NK-92 (cell line): ENCODE data around the gene CLN5.
"Not testable (repeated sequence)": the region's sequence is repeated elsewhere in the genome, so short reads cannot be mapped to it uniquely, and the experiment has no call there.

Source experiments
- DNase-seq: peaks from one replicate; lab custom pipeline; 2025; ENCODE audit not compliant: unreplicated experiment; lab: John Stamatoyannopoulos, UW

Gene CLN5

DNA sequence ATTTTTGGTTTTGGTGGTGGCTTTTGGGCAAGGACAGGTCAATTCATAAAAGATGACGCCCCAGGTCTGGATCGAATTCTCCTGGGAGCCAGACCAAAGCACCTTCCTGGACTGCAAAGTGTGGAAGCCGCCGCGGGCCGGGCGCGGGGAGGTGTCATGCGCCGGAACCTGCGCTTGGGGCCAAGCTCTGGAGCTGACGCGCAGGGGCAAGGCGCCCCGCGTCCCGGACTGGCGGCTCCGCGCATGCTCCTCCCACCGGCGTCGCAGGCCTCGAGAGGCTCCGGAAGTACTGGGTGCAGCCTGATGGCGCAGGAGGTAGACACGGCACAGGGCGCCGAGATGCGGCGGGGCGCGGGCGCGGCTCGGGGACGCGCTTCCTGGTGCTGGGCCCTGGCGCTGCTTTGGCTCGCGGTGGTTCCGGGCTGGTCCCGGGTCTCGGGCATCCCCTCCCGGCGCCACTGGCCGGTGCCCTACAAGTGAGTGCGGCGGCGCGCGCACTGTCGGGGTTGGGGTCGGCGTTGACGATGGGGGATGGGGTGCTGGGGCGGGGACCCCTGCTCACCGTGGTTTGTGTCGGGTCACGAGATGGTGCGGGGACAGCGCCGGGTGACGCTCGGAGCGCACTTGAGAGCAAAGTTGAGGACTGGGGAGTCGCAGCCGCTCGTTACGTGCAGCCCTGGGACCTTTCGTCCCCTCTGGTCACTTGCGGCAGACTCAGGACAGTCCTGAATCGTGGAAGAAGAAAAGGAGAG is at the start of gene CLN5:
CLN5 (plus strand) TSS at position 286 of the 752 bp plus-strand sequence; CDS start at position 304, 18 bp downstream.
- peak; percentile 57 for DNase-seq

DNA sequence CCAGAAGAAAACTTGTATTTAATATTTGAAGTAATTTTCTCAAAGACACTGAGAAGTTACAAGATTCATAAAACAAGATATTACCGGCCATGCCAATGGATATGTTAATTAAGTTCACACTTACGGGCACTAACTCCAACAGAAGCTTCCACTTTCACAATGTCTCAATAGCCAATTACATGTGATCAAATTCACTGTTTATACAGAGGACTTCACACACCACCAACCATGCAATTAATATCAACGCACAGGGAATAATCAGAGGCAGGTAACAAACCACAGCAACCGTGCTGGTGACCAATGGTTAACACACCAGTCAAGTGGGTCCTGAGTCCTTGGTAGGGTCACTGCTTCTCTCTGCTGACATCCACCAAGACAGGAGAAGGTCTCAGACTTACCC is 49.5 kb upstream of the CLN5 start:
- DNase-seq = no peak

DNA sequence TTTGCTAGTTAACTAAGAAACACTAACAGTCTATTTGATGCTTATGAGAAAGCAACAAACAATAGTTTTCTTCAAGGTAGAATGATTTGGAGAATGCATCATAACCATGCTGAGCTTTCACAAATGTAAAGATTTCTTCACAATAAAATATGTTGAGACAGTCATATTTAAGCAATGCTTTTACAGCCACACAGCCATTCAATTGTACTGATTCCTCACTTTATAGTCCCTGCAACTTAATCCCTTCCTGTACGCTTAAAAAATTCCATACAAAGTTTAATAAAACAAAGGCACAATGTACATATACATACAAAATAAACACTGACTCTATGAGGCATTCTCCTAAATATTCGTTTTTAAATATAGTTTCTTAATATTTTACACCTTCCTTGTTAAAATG is 48.2 kb upstream of the CLN5 start:
- DNase-seq = no peak

DNA sequence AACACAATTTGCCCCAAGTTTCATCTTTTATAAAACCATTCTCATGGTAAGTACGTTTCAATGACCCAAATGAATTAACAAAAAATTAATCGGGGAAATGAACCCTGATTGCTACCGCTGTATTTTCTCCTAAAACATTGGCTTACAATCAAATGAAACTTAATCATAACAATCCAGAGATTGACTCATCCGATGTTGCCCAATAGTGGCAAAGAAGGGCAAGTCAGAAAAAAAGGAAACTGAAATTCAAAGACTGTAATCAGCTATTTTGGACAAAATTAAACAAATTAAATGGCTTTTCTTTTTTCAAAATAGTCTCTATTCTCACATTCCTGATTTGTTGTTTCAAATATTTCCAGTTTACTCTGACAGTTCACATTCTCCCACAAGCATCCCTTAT is 47.4 kb upstream of the CLN5 start:
- DNase-seq = no peak

GRCh38 chr13:76948149-76948548 is 43.7 kb upstream of the CLN5 start, which contains the start of gene ACOD1:
TSS of gene ACOD1 (plus strand) at chr13:76948511. CDS start at chr13:76948559, 48 bp downstream.
- no peak for DNase-seq

- DNase-seq = no peak
These were observed 41.8 kb upstream of the CLN5 start for GRCh38 chr13:76950101-76950500.

GRCh38 chr13:76953968-76954367 is 37.9 kb upstream of the CLN5 start:
- no peak for DNase-seq

- DNase-seq = no peak
These were observed 37.3 kb upstream of the CLN5 start for GRCh38 chr13:76954538-76954937.

DNA sequence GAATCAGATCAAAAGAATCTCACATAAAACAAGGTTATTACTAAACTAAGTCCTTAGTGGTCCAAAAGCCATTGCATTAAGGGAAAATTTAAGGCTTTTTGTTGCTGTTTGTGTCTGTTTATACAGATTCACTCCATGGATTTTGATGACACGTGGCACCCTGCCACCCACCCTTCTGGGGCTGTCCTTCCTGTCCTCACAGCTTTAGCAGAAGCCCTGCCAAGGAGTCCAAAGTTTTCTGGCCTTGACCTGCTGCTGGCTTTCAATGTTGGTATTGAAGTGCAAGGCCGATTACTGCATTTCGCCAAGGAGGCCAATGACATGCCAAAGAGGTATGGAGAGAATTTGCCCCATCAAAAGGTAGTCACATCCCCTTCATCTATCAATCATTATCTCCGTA is 36.7 kb upstream of the CLN5 start:
- no peak for DNase-seq

GRCh38 chr13:76955661-76956060 is 36.2 kb upstream of the CLN5 start:
- DNase-seq = no peak

DNA sequence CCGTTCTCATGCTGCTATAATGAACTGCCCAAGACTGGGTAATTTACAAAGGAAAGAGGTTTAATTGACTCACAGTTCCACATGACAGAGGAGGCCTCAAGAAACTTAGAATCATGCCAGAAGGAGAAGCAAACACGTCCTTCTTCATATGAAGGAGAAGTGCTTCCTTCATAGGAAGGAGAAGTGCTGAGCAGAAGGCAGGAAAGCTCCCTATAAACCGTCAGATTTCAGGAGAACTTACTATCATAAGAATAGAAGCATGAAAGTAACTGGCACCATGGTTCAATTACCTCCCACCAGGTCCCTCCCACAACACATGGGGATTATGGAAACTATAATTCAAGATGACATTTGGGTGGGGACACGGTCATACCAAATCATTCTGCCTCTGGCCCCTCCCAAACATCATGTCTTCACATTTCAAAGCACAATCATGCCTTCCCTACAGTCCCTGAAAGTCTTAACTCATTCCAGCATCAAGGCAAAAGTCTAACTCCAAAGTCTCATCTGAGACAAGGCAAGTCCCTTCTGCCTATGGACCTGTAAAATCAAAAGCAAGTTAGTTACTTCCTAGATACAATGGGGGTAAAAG is 32.9 kb upstream of the CLN5 start:
- DNase-seq = no peak

DNA sequence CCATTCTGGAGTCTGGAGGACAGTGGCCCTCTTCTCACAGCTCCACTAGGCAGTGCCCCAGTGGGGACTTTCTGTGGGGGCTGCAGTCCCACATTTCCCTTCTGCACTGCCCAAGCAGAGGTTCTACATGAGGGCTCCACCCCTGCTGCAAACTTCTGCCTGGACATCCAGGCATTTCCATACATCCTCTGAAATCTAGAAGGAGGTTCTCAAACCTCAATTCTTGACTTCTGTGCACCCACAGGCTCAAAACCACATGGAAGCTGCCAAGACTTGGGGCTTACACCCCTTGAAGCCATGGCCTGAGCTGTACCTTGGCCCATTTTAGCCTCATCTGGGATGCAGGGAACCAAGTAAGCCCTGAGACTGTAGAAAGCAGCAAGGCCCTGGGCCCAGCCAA is 32.1 kb upstream of the CLN5 start:
- DNase-seq = not testable (repeated sequence)

GRCh38 chr13:76965759-76966421 is 26.0 kb upstream of the CLN5 start:
- no peak for DNase-seq

DNA sequence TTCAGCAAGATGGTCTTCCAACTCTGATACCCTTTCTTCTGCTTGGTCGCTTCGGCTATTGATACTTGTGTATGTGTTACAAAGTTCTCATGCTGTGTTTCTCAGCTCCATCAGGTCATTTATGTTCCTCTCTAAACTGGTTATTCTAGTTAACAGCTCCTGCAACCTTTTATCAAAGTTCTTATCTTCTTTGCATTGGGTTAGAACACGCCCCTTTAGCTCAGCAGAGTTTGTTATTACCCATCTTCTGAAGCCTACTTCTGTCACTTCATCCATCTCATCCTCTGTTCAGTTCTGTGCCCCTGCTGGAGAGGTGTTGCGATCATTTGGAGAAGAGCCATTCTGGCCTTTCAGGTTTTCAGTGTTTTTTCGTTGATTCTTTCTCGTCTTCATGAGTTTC is 24.9 kb upstream of the CLN5 start:
- no peak for DNase-seq

- DNase-seq = no peak
These were observed 23.8 kb upstream of the CLN5 start for GRCh38 chr13:76968041-76968440.

DNA sequence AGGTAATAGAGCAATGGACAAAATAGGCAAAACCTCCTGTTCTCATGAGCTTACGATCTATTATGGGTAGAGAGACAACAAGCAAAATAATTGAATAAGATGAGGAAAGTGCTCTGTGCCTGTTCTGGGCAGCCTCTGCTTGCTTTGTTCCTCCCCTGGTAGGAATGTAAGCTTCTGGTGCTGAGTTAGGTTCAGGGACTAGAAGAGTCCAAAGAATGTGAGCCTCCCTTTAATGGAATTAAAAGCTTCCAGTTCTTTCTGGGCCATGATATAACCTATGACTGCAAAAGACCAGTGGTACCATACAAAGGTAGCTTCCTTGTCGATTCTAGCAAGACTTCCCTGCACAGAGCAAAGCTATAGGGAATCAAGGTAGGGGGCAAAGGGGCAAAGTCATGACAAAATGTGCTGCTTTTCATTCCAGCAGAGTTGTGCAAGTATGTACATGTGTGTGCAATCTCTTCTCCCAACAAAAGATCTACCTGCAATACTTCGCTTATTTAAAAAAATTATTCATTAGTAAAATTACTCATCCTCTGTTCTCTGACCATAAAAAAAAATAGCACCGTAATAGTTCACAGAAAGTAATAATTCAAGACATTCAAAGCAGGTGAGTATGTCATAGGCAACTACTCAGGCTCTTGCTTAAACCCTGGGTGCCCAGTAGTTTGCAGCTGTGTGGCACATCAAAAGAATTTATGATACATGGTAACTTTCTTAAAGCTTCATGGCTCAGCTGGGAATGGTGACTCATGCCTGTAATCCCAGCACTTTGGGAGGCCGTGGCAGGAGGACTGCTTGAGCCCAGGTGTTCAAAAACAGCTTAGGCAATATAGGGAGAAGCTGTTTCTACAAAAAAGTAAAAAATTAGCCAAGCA is 22.2 kb upstream of the CLN5 start:
- no peak for DNase-seq

DNA sequence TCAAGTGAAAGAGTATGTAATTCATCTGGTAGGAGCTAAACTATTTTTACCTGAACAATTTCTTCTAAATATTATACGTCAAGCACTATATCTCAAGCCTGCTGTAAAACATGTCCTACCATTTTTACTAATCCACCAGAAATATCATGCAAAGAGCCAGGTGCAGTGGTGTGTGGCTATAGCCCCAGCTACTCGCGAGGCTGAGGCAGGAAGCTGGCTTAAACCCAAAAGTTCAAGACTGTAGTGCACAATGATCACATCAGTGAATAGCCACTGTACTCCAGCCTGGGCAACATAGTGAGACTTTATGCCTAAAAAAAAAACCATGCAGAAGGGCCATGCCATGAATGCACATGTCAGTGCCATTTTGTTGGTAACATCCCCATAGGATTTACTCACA is 20.7 kb upstream of the CLN5 start:
- no peak for DNase-seq

GRCh38 chr13:76971851-76972829 is 19.7 kb upstream of the CLN5 start:
- no peak for DNase-seq

DNA sequence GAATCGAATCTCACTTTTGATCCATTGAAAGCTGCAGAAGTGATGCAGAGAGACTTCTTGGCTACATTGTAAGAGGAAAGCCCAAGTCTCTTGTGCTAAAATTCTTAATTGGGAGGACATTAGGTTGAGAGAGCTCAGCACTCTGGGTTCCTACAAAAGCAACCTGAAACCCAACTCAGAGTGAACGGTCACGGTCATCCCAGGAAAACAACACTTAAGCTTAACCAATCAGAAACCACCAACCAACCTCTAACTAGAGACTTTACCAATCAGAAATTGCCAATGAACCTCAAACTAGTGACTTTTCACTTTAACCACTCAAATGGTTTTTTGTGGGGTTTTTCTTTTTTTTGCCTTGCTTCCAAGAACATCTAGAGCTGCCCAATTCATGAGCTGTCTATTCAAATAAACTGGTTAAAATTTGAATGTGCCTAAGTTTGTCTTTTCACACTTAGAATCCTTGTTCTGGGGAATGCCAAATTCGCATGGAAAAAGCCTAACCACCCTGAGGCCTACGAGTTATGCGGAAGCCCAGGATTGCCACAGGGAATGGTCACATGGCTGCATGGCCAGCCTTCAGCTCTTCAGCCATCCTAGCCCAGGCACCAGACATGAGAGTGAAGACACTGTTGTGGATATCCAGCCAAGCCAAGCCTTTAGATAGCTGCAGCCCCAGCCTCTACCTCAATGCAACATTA is 17.8 kb upstream of the CLN5 start:
- no peak for DNase-seq

DNA sequence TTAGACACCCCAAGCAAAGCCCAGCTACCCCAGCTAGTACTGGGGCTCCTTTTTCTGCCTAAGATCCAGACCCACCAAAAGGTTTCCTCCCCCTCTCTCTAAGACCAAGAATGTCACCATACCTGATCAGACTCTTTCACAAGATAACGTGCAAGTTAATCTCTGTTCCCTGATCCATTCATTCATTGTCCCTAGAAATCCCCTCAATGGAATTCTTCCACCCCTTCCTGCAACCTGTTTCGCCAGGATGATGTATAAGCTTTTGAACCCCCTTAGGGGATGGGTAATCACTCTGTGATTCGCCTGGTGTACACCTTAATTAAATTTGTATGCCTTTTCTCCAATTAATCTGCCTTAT is 17.3 kb upstream of the CLN5 start:
- no peak for DNase-seq
